ENCODE data around the gene PYROXD2.
A peak's percentile ranks its signal among the peaks of the same experiment; 100 is the strongest.

The PYROXD2 gene

GRCh38 chr10:98414932-98415730 lies at the start of gene PYROXD2:
Gene PYROXD2, minus strand, starts transcription at chr10:98415182. Its CDS starts 47 bp downstream, at chr10:98415135.
- DNase-seq: peak; percentile 78

- DNase-seq: no peak
Measured at GRCh38 chr10:98463976-98464754, 49.2 kb upstream of the PYROXD2 start.

GRCh38 chr10:98463016-98463415 lies 48.0 kb upstream of the PYROXD2 start:
- no peak for DNase-seq

- no peak for DNase-seq
Measured at GRCh38 chr10:98461500-98461842, 46.5 kb upstream of the PYROXD2 start.

GRCh38 chr10:98460837-98461499 lies 46.0 kb upstream of the PYROXD2 start:
- no peak for DNase-seq

- no peak for DNase-seq
Measured at GRCh38 chr10:98458809-98459784, 44.1 kb upstream of the PYROXD2 start.

GRCh38 chr10:98457721-98458120 lies 42.7 kb upstream of the PYROXD2 start:
- no peak for DNase-seq

GRCh38 chr10:98456686-98457482 lies 41.9 kb upstream of the PYROXD2 start:
- DNase-seq: no peak

- DNase-seq: no peak
Measured at GRCh38 chr10:98456043-98456570, 41.1 kb upstream of the PYROXD2 start.

GRCh38 chr10:98453729-98454128 lies 38.7 kb upstream of the PYROXD2 start:
- DNase-seq: no peak

GRCh38 chr10:98450618-98451017 lies 35.6 kb upstream of the PYROXD2 start:
- no peak for DNase-seq

- DNase-seq: no peak
Measured at GRCh38 chr10:98449287-98449686, 34.3 kb upstream of the PYROXD2 start.

- peak; percentile 6 for DNase-seq
Measured at GRCh38 chr10:98446661-98447221, 31.8 kb upstream of the PYROXD2 start, which contains the start of gene HPS1. Gene HPS1, minus strand, starts transcription at chr10:98446935. Its CDS starts 3,695 bp downstream, at chr10:98443240.

- no peak for DNase-seq
Measured at GRCh38 chr10:98446151-98446660, 31.2 kb upstream of the PYROXD2 start.

GRCh38 chr10:98445200-98445812 lies 30.3 kb upstream of the PYROXD2 start:
- no peak for DNase-seq

- DNase-seq: no peak
Measured at GRCh38 chr10:98444314-98445006, 29.5 kb upstream of the PYROXD2 start.

GRCh38 chr10:98438715-98439114 lies 23.7 kb upstream of the PYROXD2 start:
- DNase-seq: no peak

GRCh38 chr10:98436704-98437103 lies 21.7 kb upstream of the PYROXD2 start:
- DNase-seq: no peak

GRCh38 chr10:98435178-98435577 lies 20.2 kb upstream of the PYROXD2 start:
- no peak for DNase-seq

All from NCI-H1105 treated with DMSO at 0.1 percent for 48 hours (cell line).